Myocyte (in vitro differentiated cells): ENCODE measurements around the gene RALGPS1. TPM values are rescaled to one million over a fixed set of nuclear protein-coding genes. Genes with fewer than 3 reads are reported as not detected.

ENCODE experiments used
- DNase-seq: peaks from one replicate; pipeline ENCODE4 v3.0.0-alpha.2; 2012; ENCODE audit warnings: low read depth
- total RNA-seq: library from RNA; depleted of rRNA; stranded (reverse); fragments of >200 nt; gene quantifications from 2 replicates; pipeline ENCODE4 v1.2.3, GENCODE V29; 2014

RALGPS1 gene
- total RNA-seq, 1 donor from 2014 or later = 3.6 TPM

GRCh38 chr9:127020802-127021078 lies 106.2 kb downstream of the RALGPS1 start:
- no peak for DNase-seq

GRCh38 chr9:127021664-127022363 lies 107.2 kb downstream of the RALGPS1 start:
- peak; percentile 56 for DNase-seq

GRCh38 chr9:127022913-127023660 lies 108.5 kb downstream of the RALGPS1 start:
- DNase-seq = peak; percentile 33

GRCh38 chr9:127025042-127025441 lies 110.5 kb downstream of the RALGPS1 start:
- DNase-seq = no peak

- DNase-seq = no peak
Observed at GRCh38 chr9:127027694-127028093, 113.1 kb downstream of the RALGPS1 start.

GRCh38 chr9:127029548-127029947 lies 115.0 kb downstream of the RALGPS1 start:
- DNase-seq = no peak

GRCh38 chr9:127030814-127031740 lies 116.5 kb downstream of the RALGPS1 start:
- no peak for DNase-seq

GRCh38 chr9:127032256-127032655 lies 117.7 kb downstream of the RALGPS1 start:
- no peak for DNase-seq

- DNase-seq = no peak
Observed at GRCh38 chr9:127033061-127033460, 118.5 kb downstream of the RALGPS1 start.

- DNase-seq = peak; percentile 68
Observed at GRCh38 chr9:127033789-127034188, 119.2 kb downstream of the RALGPS1 start.

- DNase-seq = no peak
Observed at GRCh38 chr9:127034691-127035090, 120.1 kb downstream of the RALGPS1 start.

- DNase-seq = no peak
Observed at GRCh38 chr9:127035423-127035822, 120.8 kb downstream of the RALGPS1 start.

GRCh38 chr9:127035948-127036347 lies 121.4 kb downstream of the RALGPS1 start:
- DNase-seq = peak; percentile 31

- DNase-seq = peak; percentile 26
Observed at GRCh38 chr9:127036437-127036836, 121.9 kb downstream of the RALGPS1 start.

GRCh38 chr9:127038531-127038930 lies 123.9 kb downstream of the RALGPS1 start:
- DNase-seq = no peak

- no peak for DNase-seq
Observed at GRCh38 chr9:127039492-127039891, 124.9 kb downstream of the RALGPS1 start.

GRCh38 chr9:127045148-127045547 lies 130.6 kb downstream of the RALGPS1 start:
- no peak for DNase-seq

- DNase-seq = no peak
Observed at GRCh38 chr9:127047971-127048370, 133.4 kb downstream of the RALGPS1 start.

- DNase-seq = peak; percentile 38
Observed at GRCh38 chr9:127049044-127049443, 134.5 kb downstream of the RALGPS1 start.

GRCh38 chr9:127049581-127049980 lies 135.0 kb downstream of the RALGPS1 start:
- DNase-seq = no peak

GRCh38 chr9:127050152-127050551 lies 135.6 kb downstream of the RALGPS1 start:
- no peak for DNase-seq

GRCh38 chr9:127050591-127051001 lies 136.0 kb downstream of the RALGPS1 start:
- DNase-seq = peak; percentile 13
